Pancreas (tissue), 10 donors: ENCODE measurements around the gene FGF11. TPM values are rescaled to one million over a fixed set of nuclear protein-coding genes. Genes with fewer than 3 reads are reported as not detected.
"Not testable (repeated sequence)": the region's sequence is repeated elsewhere in the genome, so short reads cannot be mapped to it uniquely, and the experiment has no call there.

ENCODE experiments used
- ATAC-seq, 4 donors: fragments of 200-7000 bp; cut with Tn5 transposase; one replicate each; pipeline versions ENCODE4 v1.8.0 to v1.9.1; 2020; ENCODE audit warnings: mild to moderate bottlenecking in 4 of 4, moderate library complexity in 4 of 4
- DNase-seq, 6 donors: peaks; one replicate each; pipeline ENCODE4 v3.0.0-alpha.2; 2020
- FAIRE-seq: peaks from 2 replicates; lab custom pipeline; 2012; peaks lifted over from hg19 to GRCh38; lab: Jason Lieb, UNC
- H3K27ac ChIP-seq, 4 donors: fragments of 200-600 bp; sonication (generic); 1 replicate in 3 of 4; 2 replicates in 1 of 4; pipeline versions ENCODE4 v1.5.0 to v1.8.0; 2020
- H3K27me3 ChIP-seq, 4 donors: fragments of 200-600 bp; one replicate each; pipeline ENCODE4 v1.8.0; 2021
- H3K36me3 ChIP-seq, 3 donors: fragments of 200-600 bp; sonication (generic) in 1 of 3; one replicate each; pipeline versions ENCODE4 v1.5.0 to v1.8.0; 2020 to 2021
- H3K4me1 ChIP-seq, 3 donors: fragments of 200-600 bp; one replicate each; pipeline ENCODE4 v1.8.0; 2021
- H3K4me3 ChIP-seq, 4 donors: fragments of 200-600 bp; sonication (generic) in 2 of 4; one replicate each; pipeline versions ENCODE4 v1.5.0 to v1.8.0; 2020 to 2021
- H3K9me3 ChIP-seq, 4 donors: fragments of 200-600 bp; one replicate each; pipeline ENCODE4 v1.8.0; 2021
- WGBS, 2 donors: extraction: QIAGEN DNeasy Blood & Tissue Kit; methylation state at CpG; one replicate each; pipeline ENCODE4 v1.1.7; 2013; 5-methylcytosine and 5-hydroxymethylcytosine counted together
- intact Hi-C, 3 donors: fragments of 100-400 bp; cut with DNase I; formaldehyde crosslinking; loops; one replicate each; pipeline versions ENCODE4 v1.11.1 to v1.14.2; 2022
- polyA plus RNA-seq, 2 donors: library from polyadenylated mRNA; stranded (reverse); fragments of 200-250 nt; gene quantifications; one replicate each; pipeline ENCODE4 v1.2.3, GENCODE V29; 2013
- total RNA-seq, 6 donors: library from RNA; stranded (reverse); fragmentation: NEBNext Ultra II Directional in 4 of 6; extraction: Animal tissue kit (Norgen Biotek cat#: 25700) in 4 of 6; gene quantifications; one replicate each; pipeline versions ENCODE4 v1.2.1 to v1.2.4, GENCODE V29; 2021 to 2023
- TF ChIP-seq, protein P1 (sequence below), 4 donors: fragments of 200-600 bp; sonication (generic) in 3 of 4; IDR thresholded peaks; one replicate each; pipeline versions ENCODE4 v1.5.0 to v1.8.0; 2021; ENCODE audit warnings: antibody characterized with exemption in 4 of 4
- donor health status: healthy with polysubstance abuse.
- donor health status: DM: no; HTN: no; CAD: no; lungs with moderate emphysema.
- donor health status: DM: no; HTN: no; CAD: no.
- donor health status: control.
- donor health status: control.
- donor health status: Bipolar disorder and iron deficiency.
- donor health status: DM: yes; HTN: yes; CAD: no.
- donor health status: DM: no; HTN: no; CAD: no.
- donor health status: DM: no; HTN: no; CAD: no.
- donor health status: DM: yes; HTN: yes; CAD: no.

The FGF11 gene
- total and polyA plus RNA-seq, 8 donors, result 0.09 to 1.1 (median 0.43) TPM

DNA sequence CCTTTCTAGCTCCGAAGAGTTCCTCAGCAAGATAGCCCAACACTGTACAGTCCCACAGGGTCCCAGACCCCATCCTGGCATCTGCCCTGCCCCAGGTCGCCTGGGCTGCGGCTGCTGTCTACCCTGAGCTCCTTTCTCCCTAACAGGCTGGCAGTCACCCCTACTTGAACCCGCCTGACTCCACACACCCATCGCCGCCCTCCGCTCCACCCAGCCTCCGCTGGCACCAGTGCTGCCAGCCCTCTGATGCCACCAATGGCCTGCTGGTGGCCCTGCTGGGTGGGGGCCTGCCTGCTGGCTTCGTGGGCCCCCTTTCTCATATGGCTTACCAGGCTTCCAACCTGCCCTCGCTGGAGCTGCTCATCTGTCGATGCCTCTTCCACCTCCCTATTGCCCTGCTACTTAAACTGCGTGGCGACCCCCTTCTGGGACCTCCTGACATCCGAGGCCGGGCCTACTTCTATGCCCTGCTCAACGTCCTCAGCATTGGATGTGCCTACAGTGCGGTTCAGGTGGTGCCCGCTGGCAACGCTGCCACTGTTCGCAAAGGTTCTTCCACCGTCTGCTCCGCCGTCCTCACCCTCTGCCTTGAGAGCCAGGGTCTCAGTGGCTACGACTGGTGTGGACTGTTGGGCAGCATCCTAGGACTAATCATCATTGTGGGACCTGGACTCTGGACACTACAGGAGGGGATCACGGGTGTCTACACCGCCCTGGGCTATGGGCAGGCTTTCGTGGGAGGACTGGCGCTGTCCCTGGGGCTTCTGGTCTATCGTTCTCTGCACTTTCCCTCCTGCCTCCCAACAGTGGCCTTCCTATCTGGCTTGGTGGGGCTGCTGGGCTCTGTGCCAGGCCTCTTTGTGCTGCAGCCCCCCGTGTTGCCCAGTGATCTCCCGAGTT lies 42.8 kb downstream of the FGF11 start:
- H3K27me3 ChIP-seq, intact Hi-C loops, FAIRE-seq, H3K36me3 ChIP-seq, H3K4me3 ChIP-seq, ATAC-seq, H3K27ac ChIP-seq, H3K9me3 ChIP-seq: not testable (repeated sequence)
- peak in 1 of 6 donors; percentile 77 for DNase-seq
- peaks cover 9 to 27% (median 13%) of the 10 kb centered on the region in 3 donors for H3K4me1 ChIP-seq
- WGBS, 2 donors, result 84 to 87% methylated on average over 30 to 31 of the region's 31 CpGs

DNA sequence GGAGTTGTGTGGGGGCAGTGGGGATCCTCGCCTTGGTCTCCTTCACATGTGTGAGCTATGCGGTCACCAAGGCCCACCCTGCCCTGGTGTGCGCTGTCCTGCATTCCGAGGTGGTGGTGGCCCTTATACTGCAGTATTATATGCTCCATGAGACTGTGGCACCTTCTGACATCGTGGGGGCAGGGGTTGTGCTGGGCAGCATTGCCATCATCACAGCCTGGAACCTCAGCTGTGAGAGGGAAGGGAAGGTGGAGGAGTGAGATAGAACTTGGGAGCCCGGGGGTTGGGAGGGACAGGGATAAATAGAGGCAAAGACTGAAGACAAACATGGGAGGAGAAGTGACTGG lies 43.4 kb downstream of the FGF11 start:
- H3K36me3 ChIP-seq, DNase-seq, ATAC-seq, H3K9me3 ChIP-seq, intact Hi-C loops, H3K27me3 ChIP-seq, FAIRE-seq: not testable (repeated sequence)
- 73 to 74% methylated on average over 6 of the region's 6 CpGs for WGBS, 2 donors
- Histone ChIP-seq H3K4me3 (peak overlapping the region in 2 of 4 donors; percentile 57 to 68), H3K27ac (peak overlapping the region; percentile 90 to 100 (median 100)), H3K4me1 (peaks cover 15 to 28% (median 20%) of the 10 kb centered on the region in 3 donors)

DNA sequence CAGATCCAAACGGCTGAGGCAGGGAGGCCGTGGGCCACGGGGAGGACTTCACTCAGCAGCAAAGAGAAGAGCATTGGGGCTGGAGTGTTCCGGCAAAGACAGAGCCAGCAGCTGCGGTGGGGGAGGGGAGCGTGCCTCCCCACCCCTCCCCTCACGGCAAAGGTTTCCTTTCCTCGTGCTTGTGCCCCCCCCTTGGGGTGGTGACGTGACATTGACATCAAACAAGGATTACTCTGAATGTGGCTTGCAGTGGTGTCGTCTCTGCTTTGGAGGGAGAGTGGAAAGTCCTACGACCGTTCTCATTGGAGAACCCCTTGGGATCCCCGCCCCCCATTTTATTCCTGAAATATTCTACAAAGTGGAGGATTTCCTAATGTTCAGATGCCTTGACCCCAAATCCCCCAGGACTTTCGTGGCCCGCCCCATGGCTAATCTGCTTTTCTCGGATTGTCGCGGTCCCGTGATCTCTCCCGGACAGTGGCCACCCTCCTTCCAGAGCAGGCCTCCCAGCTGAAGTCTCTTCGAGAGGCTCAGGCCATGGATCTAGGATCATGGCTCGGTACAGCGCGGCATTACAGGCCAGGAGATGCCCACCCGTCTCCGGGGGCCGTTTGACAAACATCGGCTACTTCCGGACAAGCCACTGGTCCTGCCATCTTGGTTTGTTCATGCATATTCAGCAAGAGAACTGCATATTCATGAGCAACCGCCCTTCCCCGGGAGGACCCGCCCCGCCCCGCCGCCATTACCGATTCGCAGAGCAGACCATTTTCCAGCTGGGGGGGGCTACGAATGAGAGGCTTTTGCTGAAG lies 44.1 kb downstream of the FGF11 start:
- no peaks in the 10 kb centered on the region for H3K36me3 ChIP-seq
- peak overlapping the region; percentile 90 to 100 (median 100) for H3K27ac ChIP-seq
- H3K4me3 ChIP-seq, result peak overlapping the region; percentile 49 to 68 (median 54)
- H3K9me3 ChIP-seq, result no peaks in the 10 kb centered on the region
- peak; percentile 63 to 82 (median 74) for ATAC-seq
- WGBS, 2 donors, result 0 to 1% methylated on average over 38 of the region's 38 CpGs
- TF ChIP-seq, protein P1, sequence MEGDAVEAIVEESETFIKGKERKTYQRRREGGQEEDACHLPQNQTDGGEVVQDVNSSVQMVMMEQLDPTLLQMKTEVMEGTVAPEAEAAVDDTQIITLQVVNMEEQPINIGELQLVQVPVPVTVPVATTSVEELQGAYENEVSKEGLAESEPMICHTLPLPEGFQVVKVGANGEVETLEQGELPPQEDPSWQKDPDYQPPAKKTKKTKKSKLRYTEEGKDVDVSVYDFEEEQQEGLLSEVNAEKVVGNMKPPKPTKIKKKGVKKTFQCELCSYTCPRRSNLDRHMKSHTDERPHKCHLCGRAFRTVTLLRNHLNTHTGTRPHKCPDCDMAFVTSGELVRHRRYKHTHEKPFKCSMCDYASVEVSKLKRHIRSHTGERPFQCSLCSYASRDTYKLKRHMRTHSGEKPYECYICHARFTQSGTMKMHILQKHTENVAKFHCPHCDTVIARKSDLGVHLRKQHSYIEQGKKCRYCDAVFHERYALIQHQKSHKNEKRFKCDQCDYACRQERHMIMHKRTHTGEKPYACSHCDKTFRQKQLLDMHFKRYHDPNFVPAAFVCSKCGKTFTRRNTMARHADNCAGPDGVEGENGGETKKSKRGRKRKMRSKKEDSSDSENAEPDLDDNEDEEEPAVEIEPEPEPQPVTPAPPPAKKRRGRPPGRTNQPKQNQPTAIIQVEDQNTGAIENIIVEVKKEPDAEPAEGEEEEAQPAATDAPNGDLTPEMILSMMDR (IDR thresholded peaks at IDR 0.05), result no peak
- peaks cover 18 to 30% (median 20%) of the 10 kb centered on the region in 3 donors for H3K4me1 ChIP-seq
- intact Hi-C loops, result no loop called here
- peak; percentile 90 to 97 (median 94) for DNase-seq
- peak; percentile 56 for FAIRE-seq
- no peaks in the 10 kb centered on the region for H3K27me3 ChIP-seq

DNA sequence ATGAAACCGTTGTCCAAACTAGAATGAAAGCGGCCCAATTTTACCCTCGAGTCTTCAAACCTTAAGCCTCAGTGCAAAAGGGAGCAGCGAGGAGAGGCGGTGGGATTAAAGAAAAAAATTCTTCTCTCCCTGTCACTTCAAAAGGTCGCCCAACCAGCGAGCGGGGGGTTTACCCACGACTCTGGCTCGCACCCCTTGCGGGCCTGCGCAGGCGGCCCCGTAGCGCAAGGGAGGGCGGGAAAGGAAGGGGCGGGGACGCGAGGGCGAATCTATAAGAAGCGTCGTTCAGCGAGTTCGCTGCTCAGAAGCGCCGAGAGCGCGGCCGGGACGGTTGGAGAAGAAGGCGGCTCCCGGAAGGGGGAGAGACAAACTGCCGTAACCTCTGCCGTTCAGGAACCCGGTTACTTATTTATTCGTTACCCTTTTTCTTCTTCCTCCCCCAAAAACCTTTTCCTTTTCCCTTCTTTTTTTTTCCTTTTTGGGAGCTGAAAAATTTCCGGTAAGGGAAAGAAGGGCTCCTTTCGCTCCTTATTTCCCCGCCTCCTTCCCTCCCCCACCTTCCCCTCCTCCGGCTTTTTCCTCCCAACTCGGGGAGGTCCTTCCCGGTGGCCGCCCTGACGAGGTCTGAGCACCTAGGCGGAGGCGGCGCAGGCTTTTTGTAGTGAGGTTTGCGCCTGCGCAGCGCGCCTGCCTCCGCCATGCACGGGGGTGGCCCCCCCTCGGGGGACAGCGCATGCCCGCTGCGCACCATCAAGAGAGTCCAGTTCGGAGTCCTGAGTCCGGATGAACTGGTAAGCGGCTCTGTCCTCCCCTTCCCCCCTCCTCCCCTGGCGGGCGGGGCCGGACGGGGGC lies 45.0 kb downstream of the FGF11 start, which contains the start of gene POLR2A:
POLR2A (plus strand) TSS at position 300 of the 852 bp plus-strand sequence.
- peak within 1 kb of the TSS; percentile 90 to 100 (median 100) for H3K27ac ChIP-seq
- peak; percentile 80 to 89 (median 82) for ATAC-seq
- WGBS, 2 donors, result 0 to 1% methylated on average over 58 to 63 of the region's 64 CpGs

DNA sequence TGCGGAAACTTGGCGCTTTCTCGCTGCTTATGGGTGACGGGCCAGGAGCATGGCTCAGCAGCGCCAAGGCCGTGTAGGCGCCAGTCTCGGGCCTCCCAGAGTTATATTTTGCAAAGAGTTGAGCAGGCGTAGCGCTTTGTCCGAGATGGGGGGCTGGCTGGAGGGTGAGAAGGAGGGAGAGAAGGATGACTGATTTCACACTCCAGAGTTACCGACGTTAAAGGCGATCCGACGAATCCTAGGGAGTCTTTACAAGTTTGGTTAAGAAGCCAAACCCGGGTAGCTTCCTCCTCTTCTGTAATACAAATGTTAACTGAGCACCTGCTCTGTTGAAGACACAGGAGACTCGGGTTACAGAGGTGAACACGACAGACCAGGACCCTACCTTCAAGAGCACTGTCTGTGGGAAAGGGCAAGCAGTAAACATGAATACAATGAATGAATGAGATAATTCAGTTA lies 45.6 kb downstream of the FGF11 start:
- TF ChIP-seq, protein P1 (IDR thresholded peaks at IDR 0.05), result no peak
- peak overlapping the region; percentile 8 to 68 (median 42) for H3K4me3 ChIP-seq
- H3K27me3 ChIP-seq, result no peaks in the 10 kb centered on the region
- peak overlapping the region in 3 of 4 donors; percentile 99 to 100 (median 100) for H3K27ac ChIP-seq
- no peaks in the 10 kb centered on the region for H3K9me3 ChIP-seq
- FAIRE-seq (no peak), DNase-seq (no peak), ATAC-seq (no peak)
- H3K4me1 ChIP-seq, result peaks cover 18 to 42% (median 27%) of the 10 kb centered on the region in 3 donors
- 0% methylated on average over 19 of the region's 19 CpGs for WGBS, 2 donors
- intact Hi-C loops, result no loop called here
- no peaks in the 10 kb centered on the region for H3K36me3 ChIP-seq

More for the DNA sequence above, 45.0 kb downstream of the FGF11 start, which contains the start of gene POLR2A:
- peak; percentile 97 to 99 (median 99) for DNase-seq
- intact Hi-C loops, result no loop called here
- Histone ChIP-seq H3K4me1 (peaks cover 18 to 37% (median 26%) of the 10 kb centered on the region in 3 donors), H3K27me3 (no peaks in the 10 kb centered on the region), H3K9me3 (no peaks in the 10 kb centered on the region), H3K4me3 (peak within 1 kb of the TSS; percentile 49 to 68 (median 54)), H3K36me3 (no peaks in the 10 kb centered on the region)
- TF ChIP-seq, protein P1 (IDR thresholded peaks at IDR 0.05), result no peak
- FAIRE-seq, result no peak
